GM18909 (cell line): ENCODE data around the gene PTGR3.

ENCODE experiments used
- ATAC-seq: cut with Tn5 transposase; IDR thresholded peaks from one replicate; pipeline ENCODE4 v1.9.1; 2021; ENCODE audit warnings: mild to moderate bottlenecking; ENCODE audit not compliant: unreplicated experiment, poor library complexity

The PTGR3 gene

GRCh38 chr18:75172299-75173124 lies 36.4 kb downstream of the PTGR3 start:
- peak; percentile 27 for ATAC-seq

GRCh38 chr18:75170916-75171315 lies 38.0 kb downstream of the PTGR3 start:
- no peak for ATAC-seq

GRCh38 chr18:75170022-75170789 lies 38.7 kb downstream of the PTGR3 start:
- ATAC-seq: no peak

DNA sequence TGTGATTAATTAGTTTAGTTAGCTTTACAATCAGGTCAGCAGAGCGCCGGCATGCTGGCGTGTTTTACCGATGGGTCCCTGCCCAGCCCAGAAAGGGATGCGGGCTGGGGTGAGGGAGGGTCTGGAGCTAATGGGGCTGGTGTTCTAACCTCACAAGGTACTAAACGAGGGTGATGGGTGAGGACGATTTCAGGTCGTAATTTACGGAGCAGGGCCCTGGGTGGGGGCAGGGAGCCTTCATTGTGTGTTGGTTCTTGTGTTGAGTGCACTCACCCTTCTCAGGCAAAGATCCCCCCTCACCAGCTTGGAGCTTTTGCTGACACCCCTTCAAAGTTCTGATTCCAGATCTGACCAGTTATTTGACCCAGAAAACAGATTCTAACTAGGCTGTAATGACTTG lies 39.5 kb downstream of the PTGR3 start:
- ATAC-seq: no peak

- no peak for ATAC-seq
These were observed 40.3 kb downstream of the PTGR3 start for GRCh38 chr18:75168619-75169018.

DNA sequence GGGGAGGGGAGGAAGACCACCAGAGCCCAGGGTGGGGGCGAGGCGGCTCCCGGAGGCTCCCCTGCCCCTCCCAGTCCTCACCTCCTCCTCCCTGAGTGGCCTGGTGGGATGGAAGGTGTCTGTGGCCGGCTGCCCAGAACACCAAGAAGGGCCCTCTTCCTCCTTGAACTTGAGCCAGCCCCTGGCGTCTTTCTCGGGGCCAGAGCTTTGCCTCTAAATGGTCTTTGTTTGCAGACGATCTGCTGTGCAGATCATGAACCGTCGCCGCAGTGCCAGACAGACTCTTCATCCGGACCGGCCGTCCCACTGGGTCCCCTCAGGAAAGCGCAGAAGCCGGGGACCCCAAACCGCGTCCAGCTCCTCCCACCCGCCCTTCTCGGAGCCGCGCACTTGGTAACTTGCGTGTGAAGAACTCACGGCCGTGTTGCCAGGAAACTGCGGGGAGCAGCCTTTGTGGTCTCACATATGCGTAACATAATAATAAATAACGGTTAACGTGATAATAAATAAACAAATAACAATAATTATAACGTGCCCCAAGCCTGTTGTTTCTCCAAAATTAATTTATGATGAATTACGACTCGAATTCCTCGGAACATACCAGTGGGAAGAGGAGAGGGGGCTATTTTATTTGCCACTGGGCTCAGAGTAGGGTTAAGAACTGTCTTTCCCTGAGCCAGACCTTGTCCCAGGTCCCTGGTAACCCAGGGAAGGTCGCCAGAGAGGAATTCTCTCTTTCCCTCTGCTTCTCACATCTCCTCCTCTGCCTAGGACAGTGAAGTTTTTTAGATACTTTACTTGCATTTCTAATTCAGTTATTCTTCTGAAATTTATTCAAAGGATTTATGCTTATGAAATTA lies 41.0 kb downstream of the PTGR3 start:
- ATAC-seq: no peak

- no peak for ATAC-seq
These were observed 41.8 kb downstream of the PTGR3 start for GRCh38 chr18:75167137-75167536.

- ATAC-seq: no peak
These were observed 43.0 kb downstream of the PTGR3 start for GRCh38 chr18:75165926-75166325.

DNA sequence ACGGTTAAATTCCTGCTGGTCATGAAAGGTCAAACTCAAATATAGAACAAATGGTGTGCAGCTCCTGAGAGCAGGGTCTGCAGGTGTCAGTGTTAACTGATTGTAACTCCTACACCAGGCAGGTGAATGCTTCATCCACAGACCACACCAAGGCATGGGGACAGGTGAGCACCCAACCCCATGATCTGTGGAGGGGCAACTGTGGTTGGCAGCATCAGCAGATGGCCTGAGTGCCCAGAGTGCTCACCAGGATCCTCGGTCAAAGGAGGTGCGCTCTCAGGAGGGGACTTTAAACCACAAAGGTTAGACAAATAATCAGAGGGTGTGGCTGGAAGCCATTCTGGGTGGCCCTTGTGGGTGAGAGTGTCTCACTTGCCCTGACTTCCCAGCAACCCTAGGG lies 44.5 kb downstream of the PTGR3 start:
- ATAC-seq: no peak

GRCh38 chr18:75163736-75164135 lies 45.2 kb downstream of the PTGR3 start:
- ATAC-seq: no peak

DNA sequence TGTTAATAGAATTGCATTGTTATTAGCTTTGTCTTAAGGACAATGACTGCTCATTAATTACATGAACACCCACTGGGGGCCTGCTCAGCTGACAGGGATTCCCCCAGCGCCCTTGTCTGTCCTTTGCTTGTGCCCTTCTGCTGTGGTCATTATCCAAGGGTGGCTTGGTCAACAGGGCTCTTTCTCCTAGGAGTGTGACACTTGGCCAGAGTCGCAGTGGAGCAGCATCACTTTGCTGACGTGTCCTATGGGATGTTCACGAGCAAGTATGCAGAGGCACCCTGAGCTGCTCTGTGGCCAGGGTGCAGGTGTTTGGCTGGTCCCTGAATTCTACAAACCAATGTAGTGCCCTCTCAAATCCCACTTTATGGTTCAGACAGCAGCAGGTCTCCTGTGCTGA lies 46.0 kb downstream of the PTGR3 start:
- no peak for ATAC-seq

- ATAC-seq: no peak
These were observed 46.5 kb downstream of the PTGR3 start for GRCh38 chr18:75162467-75162866.

DNA sequence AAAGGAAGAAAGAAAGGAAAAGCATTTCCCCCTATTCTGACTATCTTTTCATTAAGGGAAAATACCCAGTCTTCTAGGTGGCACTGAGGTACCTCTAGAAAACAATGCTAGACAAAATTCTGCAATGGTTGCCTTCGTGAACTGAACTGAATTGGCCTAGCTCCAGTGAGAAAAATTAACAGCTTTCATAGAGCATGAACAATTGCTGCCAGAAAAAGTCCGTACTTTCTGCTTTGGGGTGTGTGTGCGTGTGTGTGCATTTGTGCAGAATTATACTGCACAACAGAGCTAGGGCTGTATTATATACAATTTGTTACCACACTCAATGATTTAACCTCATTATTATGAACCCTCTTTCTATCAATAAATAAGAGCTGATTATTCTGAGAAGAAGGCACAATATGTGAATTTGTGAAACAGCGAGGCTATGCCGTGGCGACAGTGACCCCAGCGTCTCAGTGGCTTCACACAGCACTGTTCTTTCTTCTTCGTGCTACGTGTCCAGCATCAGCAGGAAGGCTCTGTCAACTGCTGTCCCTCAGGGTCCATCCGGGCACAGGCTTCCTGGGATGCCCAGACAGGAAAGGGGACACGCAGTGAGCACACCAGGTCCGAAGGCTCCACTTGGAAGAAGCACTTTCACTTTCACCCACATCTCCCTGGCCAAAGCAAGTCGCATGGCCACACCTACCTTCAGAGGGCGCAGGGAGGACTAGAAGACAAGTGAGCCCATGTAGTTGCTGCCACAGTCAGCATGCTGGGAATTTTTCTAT lies 47.5 kb downstream of the PTGR3 start:
- no peak for ATAC-seq

DNA sequence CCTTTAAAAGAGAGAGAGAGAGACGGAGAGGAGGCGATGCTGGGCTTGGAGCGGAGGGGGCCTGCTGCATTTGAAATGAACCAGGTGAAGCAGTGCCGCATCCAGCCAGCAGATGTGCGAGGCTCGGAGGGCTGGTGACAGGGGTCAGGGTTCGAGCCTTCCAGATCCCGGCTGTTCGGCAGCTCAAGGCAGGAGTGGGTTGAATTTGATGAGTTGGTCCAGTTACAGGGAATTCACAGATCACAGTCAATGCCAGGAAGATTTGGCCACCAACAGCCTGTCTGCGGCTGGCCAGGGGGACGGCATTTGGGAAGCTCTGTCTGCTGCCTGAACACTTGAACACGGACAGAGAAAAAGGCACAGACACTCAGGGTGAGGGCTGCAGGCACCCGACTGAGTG lies 48.6 kb downstream of the PTGR3 start:
- ATAC-seq: no peak

DNA sequence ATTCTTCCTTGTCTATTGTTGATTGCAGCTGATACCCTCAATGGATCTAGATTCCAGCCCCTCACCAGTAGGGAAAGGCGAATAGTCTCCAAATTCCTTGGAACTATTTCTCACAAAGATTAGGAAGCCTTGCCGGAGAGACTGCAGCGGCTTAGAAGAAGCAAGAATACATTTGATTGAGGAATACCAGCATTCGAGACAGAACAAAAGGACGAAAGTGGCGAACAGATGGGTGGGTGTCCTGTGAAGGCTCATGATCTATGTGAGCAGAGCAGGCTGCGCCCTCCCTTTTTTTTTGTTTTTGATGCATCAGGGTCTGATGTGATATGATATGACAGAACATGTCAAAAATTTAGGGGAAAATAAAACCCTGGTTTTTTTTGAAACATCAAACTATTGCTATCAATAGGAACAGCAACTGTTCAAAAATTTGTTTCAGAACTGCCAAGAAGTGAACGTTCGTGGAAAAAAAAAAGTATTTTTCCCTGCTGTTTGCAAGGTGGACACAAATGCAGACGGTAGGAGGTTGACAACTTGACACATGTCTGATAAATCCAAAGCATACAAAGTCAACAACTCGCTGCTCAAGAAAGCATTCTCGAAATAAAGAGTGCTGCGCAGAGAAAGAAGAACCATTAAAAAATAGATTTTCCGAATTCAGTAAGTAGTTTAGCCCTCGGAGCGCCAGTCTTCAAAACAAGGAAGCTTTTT lies 49.1 kb downstream of the PTGR3 start:
- ATAC-seq: no peak

- no peak for ATAC-seq
These were observed 49.8 kb downstream of the PTGR3 start for GRCh38 chr18:75159238-75159518.
